T47D (cell line): Measurements from ENCODE around the gene MVB12B.

Experiments
- DNase-seq, 2 experiments: peaks; one replicate each; pipeline versions ENCODE4 v3.0.0 to v3.0.0-alpha.2; 2011 to 2012; ENCODE audit warnings: low read depth in 1 of 2, low spot score in 1 of 2
- JUND ChIP-seq: IDR thresholded peaks from 2 replicates; pipeline ENCODE4 v1.6.1; 2012; ENCODE audit warnings: low read depth
- in situ Hi-C: cut with HindIII; loops from 2 replicates; pipeline ENCODE4 v1.10.0; 2016; ENCODE audit warnings: low sequenced_read_pairs, low pct_unique_long_range_greater_than_20kb

Gene MVB12B

DNA sequence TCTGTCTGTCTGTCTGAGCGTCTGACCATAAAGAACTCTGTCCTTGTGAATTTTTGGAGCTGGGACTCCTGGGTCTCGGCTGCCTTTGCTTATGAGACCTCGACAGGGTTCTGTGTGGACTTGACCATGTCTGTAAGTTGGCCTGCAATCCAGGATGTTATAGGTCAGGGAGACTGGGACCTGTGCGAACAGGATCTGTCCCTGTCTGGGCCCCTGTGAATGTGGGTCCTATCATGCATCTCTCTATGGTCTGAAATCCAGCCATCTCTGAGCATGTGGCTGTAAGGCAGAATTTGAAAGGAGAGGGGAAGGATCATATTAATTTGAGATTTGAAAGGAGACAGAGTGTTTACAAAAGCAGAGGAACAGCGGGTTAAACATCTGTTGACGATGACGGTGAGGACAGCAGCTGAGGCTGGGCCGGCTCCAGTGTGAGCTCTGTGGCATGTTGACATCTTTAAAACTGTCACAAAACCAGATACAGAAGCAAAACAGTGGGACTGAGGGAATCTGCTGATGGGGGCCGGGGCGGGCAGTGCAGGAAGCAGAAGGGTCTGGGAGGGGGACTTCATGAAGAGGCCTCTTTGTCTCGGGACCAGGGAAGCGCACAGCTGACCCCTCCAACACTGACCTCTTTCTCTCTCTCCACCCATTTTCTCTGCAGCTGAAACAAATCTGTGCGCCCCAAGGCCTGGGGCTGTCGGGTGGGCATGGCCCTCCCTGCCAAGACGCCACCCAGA is 19.1 kb upstream of the MVB12B start:
- no peak for TF ChIP-seq JUND
- in situ Hi-C loops, result no loop called here

DNA sequence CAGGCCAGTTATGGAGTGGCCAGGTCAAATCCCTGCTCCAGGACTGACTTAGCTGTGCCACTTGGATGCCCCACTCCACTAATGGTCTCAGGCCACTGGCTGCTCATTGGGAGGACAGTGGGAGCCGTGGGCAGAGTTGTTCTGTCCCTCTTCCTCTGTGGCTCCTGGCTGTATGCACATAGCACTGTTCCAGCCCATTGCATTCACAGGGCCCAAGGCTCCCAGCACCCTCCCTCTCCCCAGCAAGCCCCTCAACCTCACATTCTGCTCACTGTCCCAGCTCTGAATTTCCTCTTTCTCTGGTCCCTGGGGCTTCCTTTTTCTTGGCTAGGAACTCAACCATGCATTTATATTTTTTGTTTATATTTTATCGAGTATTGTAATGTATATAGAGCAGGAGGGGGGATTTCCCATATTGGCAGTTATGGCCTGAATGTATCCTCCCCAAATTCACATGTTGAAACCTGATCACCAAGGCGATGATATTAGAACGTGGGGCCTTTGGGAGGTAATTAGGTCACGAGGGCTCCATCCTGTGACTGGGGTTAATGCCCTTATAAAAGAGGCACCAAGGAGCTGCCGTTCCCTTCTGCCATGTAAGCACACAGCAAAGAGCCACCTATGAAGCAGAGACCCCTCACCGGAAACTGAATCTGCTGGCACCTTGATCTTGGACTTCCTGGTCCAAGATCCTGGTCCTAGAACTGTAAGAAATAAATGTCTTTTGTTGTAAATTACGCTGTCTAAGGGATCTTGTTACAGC is 17.0 kb upstream of the MVB12B start:
- no peak for DNase-seq
- in situ Hi-C loops, result no loop called here
- no peak for TF ChIP-seq JUND

More for the DNA sequence above, 19.1 kb upstream of the MVB12B start:
- DNase-seq, result no peak

DNA sequence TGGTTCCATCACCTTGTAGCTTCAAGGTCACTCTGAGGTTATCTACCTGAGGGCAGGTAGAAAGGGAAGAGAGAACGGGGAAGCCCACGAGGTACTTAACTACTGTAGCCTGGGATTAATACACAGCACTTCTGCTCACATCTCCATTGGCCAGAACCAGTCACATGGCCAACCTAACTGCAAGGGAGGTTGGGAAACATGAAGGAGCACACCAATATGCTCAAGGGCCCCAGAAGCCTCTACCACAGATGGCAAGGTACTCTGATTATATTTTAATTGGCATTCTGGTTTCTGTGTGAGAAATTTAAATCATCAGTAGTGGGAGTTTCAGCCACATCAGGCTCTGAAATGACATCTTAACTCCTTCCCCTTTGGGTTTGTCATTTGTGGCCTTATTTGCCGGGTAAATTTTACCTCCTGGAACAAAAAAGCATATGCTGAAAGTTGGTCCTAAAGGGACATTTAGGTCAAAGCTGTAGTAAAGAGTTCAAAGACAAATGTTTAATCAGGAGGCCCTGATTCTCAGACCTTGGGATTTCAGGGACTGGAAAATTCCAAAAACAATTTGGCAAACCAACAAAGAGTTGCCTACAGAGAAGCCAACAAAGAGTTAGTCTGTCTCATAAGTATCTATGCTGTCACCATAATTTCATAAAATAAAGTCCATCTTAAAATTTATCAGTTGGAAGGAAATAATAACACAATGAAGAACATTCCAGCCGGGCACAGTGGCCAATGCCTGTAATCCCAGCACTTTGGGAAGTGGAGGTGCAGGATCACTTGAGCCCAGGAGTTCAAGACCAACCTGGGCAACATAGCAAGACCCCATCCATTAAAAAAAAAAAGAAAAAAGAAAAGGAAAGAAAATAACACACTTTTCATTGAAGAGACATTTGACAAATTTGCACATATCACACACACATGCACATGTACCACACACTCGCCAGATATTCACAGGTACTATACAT is 13.8 kb upstream of the MVB12B start:
- no peak for TF ChIP-seq JUND
- no peak for DNase-seq
- in situ Hi-C loops, result no loop called here

DNA sequence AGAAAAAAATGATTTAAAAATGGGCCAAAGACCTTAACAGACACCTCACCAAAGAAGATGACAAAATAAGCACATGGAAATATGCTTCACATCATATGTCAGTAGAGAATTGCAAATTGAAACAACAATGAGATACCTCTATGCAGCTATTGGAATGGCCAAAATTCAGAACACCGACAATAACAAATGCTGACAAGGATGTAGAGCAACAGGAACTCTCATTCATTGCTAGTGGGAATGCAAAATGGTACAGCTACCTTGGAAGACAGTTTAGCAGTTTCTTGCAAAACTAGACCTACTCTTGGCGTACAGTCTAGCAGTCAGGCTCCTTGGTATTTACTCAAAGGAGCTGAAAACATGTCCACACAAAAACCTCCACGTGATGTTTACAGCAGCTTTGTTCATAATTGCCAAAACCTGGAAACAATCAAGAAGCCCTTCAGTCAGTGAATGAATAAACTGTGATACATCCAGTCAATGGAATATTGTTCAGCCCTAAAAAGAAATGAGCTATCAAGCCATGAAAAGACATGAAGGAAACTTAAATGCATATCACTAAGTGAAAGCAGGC is 10.5 kb upstream of the MVB12B start:
- in situ Hi-C loops, result no loop called here
- no peak for TF ChIP-seq JUND
- DNase-seq, result no peak

DNA sequence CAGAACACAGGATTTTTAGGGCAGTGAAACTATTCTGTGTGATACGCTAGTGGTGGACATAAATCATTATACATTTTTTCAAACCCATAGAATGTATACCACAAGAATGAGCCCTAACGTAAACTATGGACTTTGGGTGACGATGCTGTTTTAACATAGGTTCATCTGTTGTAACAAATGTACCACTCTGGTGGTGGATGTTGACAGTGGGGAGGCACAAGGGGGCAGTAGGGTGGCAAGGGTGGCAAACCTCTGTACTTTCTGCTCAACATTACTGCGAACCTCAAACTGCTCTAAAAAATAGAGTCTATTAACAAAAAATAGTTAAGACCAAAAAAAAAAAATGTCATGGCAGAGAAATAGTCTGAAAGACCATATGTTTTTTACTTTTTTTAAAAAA is 9.1 kb upstream of the MVB12B start:
- DNase-seq, result peak in 1 of 2 experiments; percentile 37
- in situ Hi-C loops, result no loop called here
- no peak for TF ChIP-seq JUND

DNA sequence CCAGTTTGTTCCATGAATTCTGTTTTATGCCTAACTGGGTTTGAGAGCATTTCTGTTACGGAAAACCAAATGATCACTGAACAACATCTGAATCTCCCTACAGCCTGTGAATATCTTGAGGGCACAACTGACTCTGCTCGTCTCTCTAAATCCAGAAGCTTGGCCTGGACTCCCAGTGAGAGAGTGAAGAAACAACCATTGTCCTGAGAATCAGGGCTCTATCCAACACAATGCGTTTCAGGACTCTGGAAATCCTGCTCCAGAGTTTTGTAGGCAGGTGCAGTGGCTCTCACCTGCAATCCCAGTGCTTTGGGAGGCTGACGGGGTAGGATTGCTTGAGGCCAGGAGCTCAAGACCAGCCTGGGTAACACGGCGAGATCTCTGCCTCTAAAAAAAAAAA is 7.8 kb upstream of the MVB12B start:
- no peak for TF ChIP-seq JUND
- in situ Hi-C loops, result no loop called here
- DNase-seq, result no peak

DNA sequence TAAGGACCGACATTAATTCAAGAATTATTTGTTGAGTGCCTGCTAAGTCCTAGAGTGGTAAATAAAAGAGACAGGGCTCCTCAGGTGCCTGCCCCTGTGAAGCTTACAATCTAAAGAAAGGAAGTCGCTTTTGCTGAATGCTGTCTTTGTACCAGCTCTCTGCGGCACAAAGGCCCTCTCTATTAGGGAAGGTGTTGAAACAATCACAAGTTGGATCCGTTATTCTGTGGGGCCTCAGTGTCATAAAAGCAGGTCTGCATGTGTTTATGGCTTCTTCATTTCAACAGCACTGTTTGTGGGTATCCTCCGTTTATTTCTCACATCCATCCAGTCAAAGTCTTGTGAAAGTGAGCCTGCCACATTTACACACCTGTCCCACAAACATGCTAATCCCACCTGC is 7.0 kb upstream of the MVB12B start:
- in situ Hi-C loops, result no loop called here
- no peak for TF ChIP-seq JUND
- DNase-seq, result no peak

DNA sequence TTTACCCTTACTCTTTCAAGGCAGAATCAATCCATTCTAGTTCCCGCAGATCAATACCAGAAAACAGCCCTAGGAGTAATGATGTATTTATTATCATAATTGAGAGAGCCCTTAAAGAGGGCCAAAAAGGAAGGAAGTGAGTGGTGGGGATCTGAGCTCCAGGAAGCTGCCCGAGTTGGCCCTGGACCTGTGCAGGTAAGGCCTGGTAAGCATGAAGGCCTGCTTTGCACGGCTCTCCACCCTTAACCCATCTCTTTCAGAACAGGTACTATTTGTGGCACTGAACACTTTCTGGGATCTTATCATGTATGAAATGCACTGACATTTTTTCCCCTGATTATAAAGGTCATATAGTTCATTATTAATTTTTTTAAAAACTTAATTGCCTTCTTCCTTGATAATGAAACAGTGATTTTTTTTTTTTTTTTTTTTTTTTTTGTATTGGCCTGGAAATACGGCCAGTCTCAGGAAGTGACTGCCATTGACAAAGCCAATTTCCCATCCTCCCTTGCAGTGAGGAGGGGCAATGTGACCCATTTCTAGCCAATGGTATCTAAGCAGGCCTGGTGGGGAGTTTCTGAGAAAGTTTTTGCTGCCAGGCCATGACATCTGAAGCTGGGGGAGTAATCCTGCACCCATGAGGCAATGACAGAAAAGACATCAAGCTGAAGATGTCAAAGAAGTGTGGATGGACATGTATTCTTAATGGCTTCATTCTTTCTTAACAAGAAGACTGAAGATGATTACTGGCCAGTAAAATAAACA is 6.3 kb upstream of the MVB12B start:
- DNase-seq, result no peak
- no peak for TF ChIP-seq JUND
- in situ Hi-C loops, result no loop called here

DNA sequence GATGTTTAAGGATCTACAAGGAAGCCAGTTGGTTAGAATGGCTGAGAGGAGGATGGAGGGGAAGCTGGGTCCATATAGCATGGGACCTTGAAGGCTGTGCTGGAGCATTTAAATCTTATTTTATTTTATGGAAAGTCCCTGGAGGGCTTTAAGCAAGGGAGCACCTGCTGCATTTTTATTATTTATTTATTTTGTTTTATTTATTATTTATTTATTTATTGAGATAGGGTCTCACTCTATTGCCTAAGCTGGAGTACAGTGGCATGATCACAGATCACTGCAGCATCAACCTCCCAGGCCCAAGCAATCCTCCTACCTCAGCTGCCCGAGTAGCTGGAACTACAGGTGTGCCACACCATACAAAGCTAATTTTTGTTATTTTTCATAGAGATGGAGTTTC is 4.9 kb upstream of the MVB12B start:
- in situ Hi-C loops, result no loop called here
- TF ChIP-seq JUND, result no peak
- DNase-seq, result no peak

DNA sequence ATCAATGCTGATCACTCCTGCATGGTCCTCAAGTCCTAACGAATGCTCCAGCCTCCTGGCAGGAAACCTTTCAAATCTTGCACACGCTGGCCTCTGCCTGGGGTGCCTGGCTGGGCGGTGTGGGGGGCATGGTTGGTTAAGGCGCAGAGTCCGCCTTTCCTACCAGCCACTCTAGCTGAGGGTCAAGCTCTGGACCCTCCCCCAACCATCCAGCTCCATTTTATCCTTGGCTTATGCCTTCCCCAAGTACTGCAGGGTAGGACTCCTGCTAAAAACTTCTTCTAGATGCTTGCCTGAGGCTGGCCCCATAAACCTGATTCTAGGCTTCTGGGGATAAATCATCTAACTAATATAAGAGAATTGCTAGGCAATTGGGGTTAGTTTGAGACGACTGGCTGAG is 808 bp upstream of the MVB12B start:
- in situ Hi-C loops, result no loop called here
- TF ChIP-seq JUND, result no peak
- DNase-seq, result no peak

DNA sequence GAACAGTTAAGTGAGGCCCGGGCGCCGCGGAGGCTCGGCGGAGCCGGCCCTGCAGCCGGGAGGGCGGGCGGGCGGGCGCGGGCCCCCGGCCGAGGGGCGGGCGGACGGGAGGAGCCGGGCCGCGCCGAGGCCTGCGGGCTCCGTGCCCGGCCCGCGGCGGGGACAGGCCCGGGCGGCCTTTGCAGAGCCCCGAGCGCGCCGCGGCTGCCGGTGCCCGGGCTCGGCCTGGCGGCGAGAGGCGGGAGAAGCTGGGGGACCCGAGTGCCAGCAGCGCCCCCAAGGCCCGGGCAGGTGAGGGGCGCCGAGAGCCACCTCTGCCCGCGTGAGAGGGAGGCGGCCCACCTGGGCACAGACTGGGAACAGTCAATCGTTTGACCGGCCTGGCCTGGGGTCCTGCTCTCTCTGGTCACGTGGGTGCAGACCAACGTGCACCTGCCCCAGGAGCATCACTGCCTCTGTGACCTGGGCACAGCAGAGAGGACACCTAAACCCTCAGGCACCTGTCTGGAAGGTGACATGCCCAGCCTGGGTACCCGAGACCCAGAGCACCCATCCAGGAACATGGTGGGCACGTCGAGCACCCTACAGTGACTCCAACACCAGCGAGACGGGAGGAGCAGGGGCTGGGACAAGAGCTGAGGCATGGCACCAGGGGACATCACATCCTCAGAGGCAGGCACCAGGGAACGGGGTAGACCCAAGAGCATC is 531 bp downstream of the MVB12B start:
- no peak for DNase-seq
- no peak for TF ChIP-seq JUND
- in situ Hi-C loops, result no loop called here
